ENCODE data around the gene OAT. TPM values are rescaled to one million over a fixed set of nuclear protein-coding genes. Genes with fewer than 3 reads are reported as not detected.

OAT gene
- total and polyA plus RNA-seq, 9 donors, result 56.3 to 128 (median 74.6) TPM

- H3K9me3 ChIP-seq (replicated peaks; ENCODE audit: control insufficient read depth, low read depth, low read length), result no peaks in the 10 kb centered on the region
Observed at GRCh38 chr10:124348801-124349200, 69.9 kb downstream of the OAT start.

GRCh38 chr10:124347956-124348355, 70.8 kb downstream of the OAT start:
- H3K36me3 ChIP-seq (ENCODE audit: control insufficient read depth, insufficient read depth, low read length), result no peaks in the 10 kb centered on the region
- no peak overlapping the region for H3K4me3 ChIP-seq (ENCODE audit: low read length)
- H3K27ac ChIP-seq (ENCODE audit: low read length), result no peak overlapping the region
- H3K27me3 ChIP-seq (ENCODE audit: control insufficient read depth, insufficient read depth, low read length), result no peaks in the 10 kb centered on the region
- peaks cover under 1% of the 10 kb centered on the region for H3K4me1 ChIP-seq (ENCODE audit: control insufficient read depth, insufficient read depth, low read length)
- no peaks in the 10 kb centered on the region for H3K9me3 ChIP-seq (replicated peaks; ENCODE audit: control insufficient read depth, low read depth, low read length)
- no peak for DNase-seq
- WGBS (ENCODE audit: insufficient coverage), result 82% methylated on average over 13 of the region's 13 CpGs

More at GRCh38 chr10:124348801-124349200, 69.9 kb downstream of the OAT start:
- Histone ChIP-seq H3K4me1 (ENCODE audit: control insufficient read depth, insufficient read depth, low read length) (peaks cover 4% of the 10 kb centered on the region), H3K36me3 (ENCODE audit: control insufficient read depth, insufficient read depth, low read length) (no peaks in the 10 kb centered on the region), H3K4me3 (ENCODE audit: low read length) (no peak overlapping the region), H3K27me3 (ENCODE audit: control insufficient read depth, insufficient read depth, low read length) (no peaks in the 10 kb centered on the region), H3K27ac (ENCODE audit: low read length) (no peak overlapping the region)
- DNase-seq, result no peak
- no CpG with 5 or more reads among the region's 8 CpGs for WGBS (ENCODE audit: insufficient coverage)

Other genes with a start within 250 kb of the OAT start
- not detected for gene NKX1-2, start 31.1 kb upstream of the OAT start, total RNA-seq
- under 1 TPM in 2 of 8 donors, not detected in 6; 0.05 to 0.09 TPM for gene NKX1-2, start 31.1 kb upstream of the OAT start, polyA plus RNA-seq (ENCODE audit: insufficient read depth in 1 of 8, insufficient read length in 8 of 8, low replicate concordance in 1 of 8)
- 2.9 TPM for gene LHPP, start 42.9 kb upstream of the OAT start, total RNA-seq
- gene LHPP, start 42.9 kb upstream of the OAT start, polyA plus RNA-seq (ENCODE audit: insufficient read depth in 1 of 8, insufficient read length in 8 of 8, low replicate concordance in 1 of 8), result 1 to 10 TPM; 6.6 to 9.9 (median 8.2) TPM

Measured in muscle of leg (tissue), 11 donors.